Testis (tissue), 2 donors: ENCODE results near the gene CSMD2.

ENCODE experiments used
- POLR2A ChIP-seq: fragments of 450-650 bp; IDR thresholded peaks from one replicate; pipeline ENCODE4 v1.6.1; 2017; ENCODE audit warnings: antibody characterized with exemption, mild to moderate bottlenecking, moderate library complexity
- TF ChIP-seq, protein P1 (sequence below), 3 experiments: fragments of 450-650 bp in 2 of 3; fragments of 200-600 bp in 1 of 3; sonication (generic) in 1 of 3; IDR thresholded peaks; one replicate each; pipeline ENCODE4 v1.5.1; 2016 to 2019; ENCODE audit warnings: antibody characterized with exemption in 3 of 3, mild to moderate bottlenecking in 2 of 3, moderate library complexity in 1 of 3

DNA sequence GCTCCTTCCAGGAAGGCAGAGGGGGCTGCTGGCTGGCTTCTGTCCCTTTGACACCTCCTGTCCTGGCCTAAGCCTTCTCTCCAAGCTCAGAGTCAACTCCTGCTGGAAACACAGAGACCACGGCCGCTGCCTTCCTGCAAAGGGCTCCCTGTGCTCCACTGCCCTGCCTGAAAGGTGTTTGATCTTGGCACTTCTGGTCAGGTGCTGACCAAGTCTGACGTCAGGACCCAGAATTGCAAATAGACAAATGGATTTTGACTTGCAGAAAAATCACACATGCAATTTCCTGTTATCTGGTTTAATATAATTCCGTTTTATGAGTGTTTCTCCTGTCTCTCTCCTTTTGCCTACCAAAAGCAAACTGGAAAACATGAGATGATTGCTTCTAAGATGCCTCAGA lies 387.7 kb downstream of the CSMD2 start:
- TF ChIP-seq, protein P1, sequence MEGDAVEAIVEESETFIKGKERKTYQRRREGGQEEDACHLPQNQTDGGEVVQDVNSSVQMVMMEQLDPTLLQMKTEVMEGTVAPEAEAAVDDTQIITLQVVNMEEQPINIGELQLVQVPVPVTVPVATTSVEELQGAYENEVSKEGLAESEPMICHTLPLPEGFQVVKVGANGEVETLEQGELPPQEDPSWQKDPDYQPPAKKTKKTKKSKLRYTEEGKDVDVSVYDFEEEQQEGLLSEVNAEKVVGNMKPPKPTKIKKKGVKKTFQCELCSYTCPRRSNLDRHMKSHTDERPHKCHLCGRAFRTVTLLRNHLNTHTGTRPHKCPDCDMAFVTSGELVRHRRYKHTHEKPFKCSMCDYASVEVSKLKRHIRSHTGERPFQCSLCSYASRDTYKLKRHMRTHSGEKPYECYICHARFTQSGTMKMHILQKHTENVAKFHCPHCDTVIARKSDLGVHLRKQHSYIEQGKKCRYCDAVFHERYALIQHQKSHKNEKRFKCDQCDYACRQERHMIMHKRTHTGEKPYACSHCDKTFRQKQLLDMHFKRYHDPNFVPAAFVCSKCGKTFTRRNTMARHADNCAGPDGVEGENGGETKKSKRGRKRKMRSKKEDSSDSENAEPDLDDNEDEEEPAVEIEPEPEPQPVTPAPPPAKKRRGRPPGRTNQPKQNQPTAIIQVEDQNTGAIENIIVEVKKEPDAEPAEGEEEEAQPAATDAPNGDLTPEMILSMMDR (IDR thresholded peaks at IDR 0.05) = no peak
- no peak for TF ChIP-seq POLR2A
